Transverse colon (tissue), 4 donors: ENCODE data around the gene LMF2.

Source experiments
- CTCF ChIP-seq, 5 experiments: fragments of 200-600 bp in 3 of 5; fragments of 450-650 bp in 2 of 5; sonication (generic) in 3 of 5; IDR thresholded peaks; 1 replicate in 2 of 5; 2 replicates in 3 of 5; pipeline ENCODE4 v1.5.1; 2016 to 2017; ENCODE audit warnings: antibody characterized with exemption in 5 of 5, inconsistent platforms in 3 of 5, mild to moderate bottlenecking in 2 of 5, moderate library complexity in 1 of 5
- EP300 ChIP-seq: sonication (generic); formaldehyde crosslinking; IDR thresholded peaks from one replicate; pipeline ENCODE4 v1.6.1; 2017; ENCODE audit warnings: antibody characterized with exemption, low read depth
- POLR2A ChIP-seq: fragments of 450-650 bp; IDR thresholded peaks from one replicate; pipeline ENCODE4 v1.6.1; 2016; ENCODE audit warnings: antibody characterized with exemption, mild to moderate bottlenecking, moderate library complexity
- POLR2AphosphoS5 ChIP-seq, 3 donors: sonication (generic); formaldehyde crosslinking; IDR thresholded peaks; one replicate each; pipeline ENCODE4 v1.6.1; 2016; ENCODE audit warnings: antibody characterized with exemption in 3 of 3

DNA sequence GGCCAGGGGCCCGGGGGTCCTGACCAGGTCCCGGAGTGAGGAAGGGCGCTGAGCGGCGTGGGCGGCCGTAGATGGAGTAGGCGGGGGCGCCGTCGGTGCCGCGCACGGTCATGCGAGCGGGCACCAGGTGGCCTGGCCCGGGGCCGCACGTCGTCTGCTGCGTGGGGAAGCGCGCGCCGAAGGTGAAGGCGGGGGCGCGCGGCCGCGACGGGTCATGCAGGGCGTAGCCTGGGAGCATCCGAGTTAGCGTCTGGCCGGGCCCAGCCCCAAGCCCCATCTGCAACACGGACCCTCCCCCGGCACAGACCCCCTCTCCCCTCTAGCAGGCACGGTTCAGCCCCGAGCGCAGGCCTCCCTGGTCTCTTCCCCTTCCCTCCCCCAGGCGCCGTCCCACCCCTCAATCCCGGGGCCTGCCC is 24.1 kb upstream of the LMF2 start:
- TF ChIP-seq EP300 (no peak), CTCF (IDR thresholded peaks at IDR 0.05) (no peak), POLR2A (no peak), POLR2AphosphoS5 (IDR thresholded peaks at IDR 0.05) (peak in 2 of 3 donors; percentile 35 to 78)
